Caco-2 (cell line): ENCODE measurements around the gene SURF2. TPM values are rescaled to one million over a fixed set of nuclear protein-coding genes. Genes with fewer than 3 reads are reported as not detected.

Experiments used
- BruUV-seq: library from RNA; stranded (reverse); fragments of 400-500 nt; replicated peaks from 2 replicates; lab custom pipeline; 2021; lab: Mats Ljungman, UMichigan
- CTCF ChIA-PET: fragments of 300-600 bp; sonication (Branson Sonifier 250); formaldehyde crosslinking; loops from one replicate; lab custom pipeline; 2022; ENCODE audit warnings: antibody characterized with exemption; lab: Charles Lee
- POLR2A ChIA-PET: fragments of 300-600 bp; sonication (Branson Sonifier 250); formaldehyde crosslinking; loops from one replicate; lab custom pipeline; 2022; ENCODE audit warnings: antibody characterized with exemption; lab: Charles Lee
- DNase-seq, 2 experiments: peaks; one replicate each; pipeline versions ENCODE4 v3.0.0 to v3.0.0-alpha.2; 2020 to 2022
- H3K27me3 ChIP-seq: replicated peaks from 2 replicates; pipeline ENCODE4 v1.6.0; 2011; ENCODE audit warnings: low read length; ENCODE audit not compliant: control insufficient read depth, insufficient read depth
- H3K36me3 ChIP-seq: 2 replicates; pipeline ENCODE4 v1.5.1; 2011; ENCODE audit warnings: low read length; ENCODE audit not compliant: control insufficient read depth, insufficient read depth
- H3K4me1 ChIP-seq: fragments of 250-450 bp; sonication (Bioruptor Pico); 2 replicates; pipeline ENCODE4 v1.5.1; 2020; ENCODE audit warnings: mild to moderate bottlenecking
- H3K4me3 ChIP-seq: 2 replicates; pipeline ENCODE4 v1.5.1; 2011; ENCODE audit warnings: low read depth, mild to moderate bottlenecking, control low read depth, low read length
- H3K9me3 ChIP-seq: fragments of 250-450 bp; sonication (Bioruptor Pico); 2 replicates; pipeline ENCODE4 v1.5.1; 2020; ENCODE audit warnings: mild to moderate bottlenecking, moderate library complexity
- H3K27ac Mint-ChIP-seq: one replicate; pipeline ENCODE4 v1.8.0; 2022; ENCODE audit warnings: mixed read lengths; ENCODE audit not compliant: unreplicated experiment
- H3K27me3 Mint-ChIP-seq: one replicate; pipeline ENCODE4 v1.8.0; 2022; ENCODE audit warnings: mixed read lengths; ENCODE audit not compliant: insufficient read depth, unreplicated experiment
- H3K36me3 Mint-ChIP-seq: one replicate; pipeline ENCODE4 v1.8.0; 2022; ENCODE audit warnings: mild to moderate bottlenecking, mixed read lengths; ENCODE audit not compliant: insufficient read depth, unreplicated experiment
- H3K4me1 Mint-ChIP-seq: one replicate; pipeline ENCODE4 v1.8.0; 2022; ENCODE audit warnings: low read depth, mixed read lengths; ENCODE audit not compliant: unreplicated experiment
- H3K4me3 Mint-ChIP-seq: one replicate; pipeline ENCODE4 v1.8.0; 2022; ENCODE audit warnings: mild to moderate bottlenecking, moderate library complexity, mixed read lengths; ENCODE audit not compliant: unreplicated experiment
- H3K9me3 Mint-ChIP-seq: one replicate; pipeline ENCODE4 v1.8.0; 2022; ENCODE audit warnings: mixed read lengths; ENCODE audit not compliant: unreplicated experiment
- CTCF ChIP-seq, 2 experiments: fragments of 200-600 bp in 1 of 2; IDR thresholded peaks; 1 replicate in 1 of 2; 2 replicates in 1 of 2; pipeline versions ENCODE4 v1.5.1 to v1.8.0; 2011 to 2022; ENCODE audit warnings: antibody characterized with exemption in 1 of 2, control low read depth in 1 of 2, inconsistent platforms in 1 of 2, low read depth in 1 of 2, low read length in 1 of 2, mild to moderate bottlenecking in 1 of 2, moderate library complexity in 1 of 2; ENCODE audit not compliant: insufficient read depth in 1 of 2, severe bottlenecking in 1 of 2, unreplicated experiment in 1 of 2
- intact Hi-C: fragments of 100-400 bp; cut with micrococcal nuclease; formaldehyde crosslinking; loops from one replicate; pipeline ENCODE4 v1.10.0; 2022; ENCODE audit not compliant: unreplicated experiment
- total RNA-seq: library from RNA; stranded (reverse); gene quantifications from 2 replicates; pipeline ENCODE4 v1.2.3, GENCODE V29; 2022

Gene SURF2
- total RNA-seq, 1 experiment from 2014 or later = 34.4 TPM

- Histone ChIP-seq H3K36me3 (no peaks in the 10 kb centered on the region), H3K9me3 (peaks cover 12% of the 10 kb centered on the region; the same call in 1 of the 2 replicates), H3K4me3 (no peak overlapping the region), H3K27me3 (no peaks in the 10 kb centered on the region), H3K4me1 (no peaks in the 10 kb centered on the region)
- no peaks in the 10 kb centered on the region for H3K4me1 Mint-ChIP-seq
- H3K36me3 Mint-ChIP-seq = no peaks in the 10 kb centered on the region
- CTCF ChIA-PET = interaction anchor here (1.7 kb wide), 1 partner anchor 134 kb away, joined by 24 read pairs; no protein-coding TSS in a partner anchor
- BruUV-seq = no TSS peak
- intact Hi-C loops = no loop called here
- POLR2A ChIA-PET = no interaction called here
- peaks cover 16% of the 10 kb centered on the region for H3K9me3 Mint-ChIP-seq
- no peak overlapping the region for H3K27ac Mint-ChIP-seq
- DNase-seq = no peak
- peak in 1 of 2 experiments; percentile 13 for TF ChIP-seq CTCF (IDR thresholded peaks at IDR 0.05; ENCODE audit: insufficient read depth in 1 of 2, low read depth in 1 of 2, low read length in 1 of 2, severe bottlenecking in 1 of 2, unreplicated experiment in 1 of 2)
- H3K4me3 Mint-ChIP-seq = no peak overlapping the region
- H3K27me3 Mint-ChIP-seq = no peaks in the 10 kb centered on the region
These were observed 35.9 kb upstream of the SURF2 start for GRCh38 chr9:133320421-133320881.

- Mint-ChIP-seq H3K4me3 (no peak overlapping the region), H3K36me3 (no peaks in the 10 kb centered on the region), H3K4me1 (no peaks in the 10 kb centered on the region), H3K27me3 (no peaks in the 10 kb centered on the region), H3K9me3 (peaks cover 10% of the 10 kb centered on the region), H3K27ac (no peak overlapping the region)
- TF ChIP-seq CTCF (IDR thresholded peaks at IDR 0.05; ENCODE audit: insufficient read depth in 1 of 2, low read depth in 1 of 2, low read length in 1 of 2, severe bottlenecking in 1 of 2, unreplicated experiment in 1 of 2) = no peak
- no TSS peak for BruUV-seq
- DNase-seq = no peak
- H3K4me1 ChIP-seq = no peaks in the 10 kb centered on the region
- H3K36me3 ChIP-seq = no peaks in the 10 kb centered on the region
- H3K9me3 ChIP-seq = peaks cover 12% of the 10 kb centered on the region; the same call in 1 of the 2 replicates
- POLR2A ChIA-PET = no interaction called here
- CTCF ChIA-PET = no interaction called here
- H3K27me3 ChIP-seq = no peaks in the 10 kb centered on the region
- intact Hi-C loops = no loop called here
- H3K4me3 ChIP-seq = no peak overlapping the region
These were observed 34.9 kb upstream of the SURF2 start for GRCh38 chr9:133321411-133321935.

- POLR2A ChIA-PET = no interaction called here
- H3K27ac Mint-ChIP-seq = no peak overlapping the region
- H3K9me3 ChIP-seq = peaks cover 12% of the 10 kb centered on the region; the same call in 1 of the 2 replicates
- no peaks in the 10 kb centered on the region for H3K27me3 Mint-ChIP-seq
- no peak overlapping the region for H3K4me3 Mint-ChIP-seq
- H3K27me3 ChIP-seq = no peaks in the 10 kb centered on the region
- no TSS peak for BruUV-seq
- H3K9me3 Mint-ChIP-seq = peaks cover 10% of the 10 kb centered on the region
- H3K36me3 Mint-ChIP-seq = no peaks in the 10 kb centered on the region
- intact Hi-C loops = no loop called here
- CTCF ChIA-PET = no interaction called here
- no peaks in the 10 kb centered on the region for H3K4me1 ChIP-seq
- no peaks in the 10 kb centered on the region for H3K4me1 Mint-ChIP-seq
- TF ChIP-seq CTCF (IDR thresholded peaks at IDR 0.05; ENCODE audit: insufficient read depth in 1 of 2, low read depth in 1 of 2, low read length in 1 of 2, severe bottlenecking in 1 of 2, unreplicated experiment in 1 of 2) = no peak
- no peaks in the 10 kb centered on the region for H3K36me3 ChIP-seq
- H3K4me3 ChIP-seq = no peak overlapping the region
- no peak for DNase-seq
These were observed 33.6 kb upstream of the SURF2 start for GRCh38 chr9:133322701-133323100.
